ENCODE measurements around the gene SPX.

DNA sequence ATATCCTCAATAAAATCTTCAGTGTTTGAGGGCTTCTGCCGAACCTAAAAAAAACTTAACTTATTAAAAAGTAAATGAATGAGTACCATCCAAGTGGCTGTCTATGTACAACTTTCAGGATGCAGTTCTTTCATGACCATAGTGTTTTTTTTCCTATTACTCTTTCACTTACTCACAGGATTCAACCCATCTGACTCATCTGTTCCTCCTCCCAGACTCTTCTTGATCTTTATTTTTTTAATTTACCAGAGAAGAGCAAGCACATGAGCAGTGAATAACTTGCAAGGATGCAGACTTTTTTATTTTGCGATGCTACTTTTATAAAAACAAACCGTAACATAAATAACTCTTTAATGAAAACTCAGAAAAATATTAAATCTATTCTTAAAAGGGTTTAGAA is 49.1 kb upstream of the SPX start:
- TF ChIP-seq POLR2AphosphoS5 (IDR thresholded peaks at IDR 0.05) (no peak), POLR2A (IDR thresholded peaks at IDR 0.05) (no peak), EP300 (IDR thresholded peaks at IDR 0.05) (no peak)
- TF ChIP-seq, protein P1, sequence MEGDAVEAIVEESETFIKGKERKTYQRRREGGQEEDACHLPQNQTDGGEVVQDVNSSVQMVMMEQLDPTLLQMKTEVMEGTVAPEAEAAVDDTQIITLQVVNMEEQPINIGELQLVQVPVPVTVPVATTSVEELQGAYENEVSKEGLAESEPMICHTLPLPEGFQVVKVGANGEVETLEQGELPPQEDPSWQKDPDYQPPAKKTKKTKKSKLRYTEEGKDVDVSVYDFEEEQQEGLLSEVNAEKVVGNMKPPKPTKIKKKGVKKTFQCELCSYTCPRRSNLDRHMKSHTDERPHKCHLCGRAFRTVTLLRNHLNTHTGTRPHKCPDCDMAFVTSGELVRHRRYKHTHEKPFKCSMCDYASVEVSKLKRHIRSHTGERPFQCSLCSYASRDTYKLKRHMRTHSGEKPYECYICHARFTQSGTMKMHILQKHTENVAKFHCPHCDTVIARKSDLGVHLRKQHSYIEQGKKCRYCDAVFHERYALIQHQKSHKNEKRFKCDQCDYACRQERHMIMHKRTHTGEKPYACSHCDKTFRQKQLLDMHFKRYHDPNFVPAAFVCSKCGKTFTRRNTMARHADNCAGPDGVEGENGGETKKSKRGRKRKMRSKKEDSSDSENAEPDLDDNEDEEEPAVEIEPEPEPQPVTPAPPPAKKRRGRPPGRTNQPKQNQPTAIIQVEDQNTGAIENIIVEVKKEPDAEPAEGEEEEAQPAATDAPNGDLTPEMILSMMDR (IDR thresholded peaks at IDR 0.05), result no peak

Data from gastroesophageal sphincter (tissue), 3 donors.